ENCODE data around the gene GARRE1.
A peak's percentile ranks its signal among the peaks of the same experiment; 100 is the strongest.
"Not testable (repeated sequence)": the region's sequence is repeated elsewhere in the genome, so short reads cannot be mapped to it uniquely, and the experiment has no call there.

The GARRE1 gene

GRCh38 chr19:34257559-34257924, 3.2 kb downstream of the GARRE1 start:
- no peak for DNase-seq (ENCODE audit: low read depth in 2 of 2)

DNA sequence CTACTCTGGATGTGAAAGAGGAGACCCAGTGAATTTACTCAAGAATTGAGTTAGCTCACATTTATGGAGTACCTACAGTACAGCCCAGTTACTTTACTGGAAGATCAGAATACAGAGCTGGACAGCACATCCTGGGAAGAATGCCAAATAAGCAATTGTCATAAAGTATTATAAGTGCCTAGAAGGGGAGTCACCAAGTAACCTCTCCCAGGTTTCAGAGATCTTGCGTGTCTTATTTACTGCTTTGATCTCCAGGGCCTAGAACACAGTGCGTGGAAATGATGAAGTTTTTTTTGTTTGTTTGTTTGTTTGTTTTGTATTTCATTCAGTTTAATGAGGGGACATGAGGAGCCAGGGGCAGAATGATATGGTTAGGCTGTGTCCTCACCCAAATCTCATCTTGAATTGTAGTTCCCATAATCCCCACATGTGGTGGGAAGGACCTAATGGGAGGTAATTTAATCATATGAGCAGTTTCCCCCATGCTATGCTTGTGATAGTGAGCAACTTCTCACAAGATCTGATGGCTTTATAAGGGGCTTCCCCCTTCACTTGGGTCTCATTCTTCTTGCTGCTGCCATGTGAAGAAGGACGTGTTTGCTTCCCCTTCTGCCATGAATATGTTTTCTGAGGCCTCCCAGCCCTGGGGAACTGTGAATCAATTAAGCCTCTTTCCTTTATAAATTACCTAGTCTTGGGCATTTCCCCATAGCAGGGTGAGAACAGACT, 5.2 kb downstream of the GARRE1 start:
- DNase-seq (ENCODE audit: low read depth in 2 of 2) = no peak

- no peak for DNase-seq (ENCODE audit: low read depth in 2 of 2)
Measured at GRCh38 chr19:34260771-34261173, 6.4 kb downstream of the GARRE1 start.

DNA sequence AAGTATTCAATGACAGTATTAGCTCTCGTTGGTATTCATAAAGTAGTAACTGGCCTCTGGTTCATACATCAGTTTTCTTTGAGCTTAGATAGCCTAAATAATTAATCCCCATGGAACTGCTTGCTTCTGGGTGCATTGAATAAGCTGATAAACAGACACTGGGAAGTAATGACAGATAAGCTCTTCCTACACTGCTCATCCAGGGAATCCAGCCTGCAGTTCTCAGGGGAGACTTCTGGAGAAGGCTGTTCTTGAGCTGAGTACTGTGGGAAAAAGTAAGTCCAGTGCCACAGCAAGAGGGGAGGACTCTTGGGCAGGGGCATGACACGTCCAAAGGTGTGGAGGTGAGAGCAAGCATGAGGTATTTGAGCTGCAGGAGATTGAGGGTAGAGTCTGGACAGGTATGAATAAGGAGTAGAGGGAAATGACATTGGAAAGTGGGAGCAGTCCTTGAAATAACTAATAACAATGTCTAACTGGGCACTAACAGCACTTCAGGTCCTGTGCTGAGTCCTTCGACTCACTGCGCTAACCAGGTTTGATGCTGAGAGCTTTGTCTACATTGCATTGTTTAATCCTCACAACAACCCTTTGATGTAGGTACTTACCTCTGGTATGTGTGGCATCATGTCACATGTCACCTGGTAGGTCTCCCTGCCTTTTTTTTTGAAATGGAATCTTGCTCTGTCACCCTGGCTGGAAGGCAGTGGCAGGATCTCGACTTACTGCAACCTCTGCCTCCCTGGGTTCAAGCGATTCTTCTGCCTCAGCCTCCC, 7.2 kb downstream of the GARRE1 start:
- DNase-seq (ENCODE audit: low read depth in 2 of 2) = no peak

DNA sequence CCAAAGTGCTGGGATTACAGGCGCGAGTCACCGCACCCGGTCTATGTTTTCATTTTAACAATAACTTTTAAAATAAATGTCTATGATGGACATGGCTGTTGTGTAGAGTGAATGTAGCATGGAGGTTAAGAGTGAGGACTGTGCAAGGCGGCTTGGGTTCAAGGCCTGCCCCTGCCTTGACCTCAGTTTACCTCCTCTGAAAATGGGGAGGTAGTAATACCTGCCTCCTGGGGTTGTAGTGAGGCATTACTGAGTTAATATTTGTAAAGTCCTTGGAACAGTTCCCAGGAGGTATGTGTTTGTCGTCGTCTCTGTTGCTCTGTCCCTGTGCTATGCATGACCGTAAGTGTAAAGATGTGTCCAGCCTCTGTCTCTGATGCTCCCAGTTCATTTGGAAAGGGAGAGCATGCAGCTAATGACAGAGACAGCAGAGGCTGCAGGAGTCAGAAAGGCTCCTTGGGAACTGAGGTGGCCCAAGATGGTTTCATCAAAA, 9.4 kb downstream of the GARRE1 start:
- no peak for DNase-seq (ENCODE audit: low read depth in 2 of 2)

DNA sequence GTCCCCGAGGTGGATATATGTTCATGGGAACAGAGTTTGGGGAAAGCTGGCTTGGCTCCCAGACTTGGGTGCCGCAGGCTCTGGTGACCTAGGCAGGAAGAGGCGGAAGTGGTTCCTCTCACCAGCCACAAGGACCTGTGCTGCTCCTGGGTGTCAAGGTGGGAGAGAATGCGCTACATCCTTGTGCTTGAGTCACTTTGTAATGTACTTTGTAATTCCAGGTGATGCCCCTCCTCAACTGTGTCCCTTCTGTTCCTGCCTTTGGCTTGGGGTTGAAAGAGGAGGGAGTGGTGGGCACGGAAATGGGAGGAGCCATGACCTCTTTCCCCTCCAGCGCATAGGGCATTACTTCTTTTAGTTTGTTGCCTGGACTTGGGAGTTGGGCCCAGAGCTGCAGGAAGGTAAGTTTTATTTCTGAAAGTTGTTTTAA, 10.9 kb downstream of the GARRE1 start:
- no peak for DNase-seq (ENCODE audit: low read depth in 2 of 2)

GRCh38 chr19:34269081-34269480, 14.7 kb downstream of the GARRE1 start:
- no peak for DNase-seq (ENCODE audit: low read depth in 2 of 2)

DNA sequence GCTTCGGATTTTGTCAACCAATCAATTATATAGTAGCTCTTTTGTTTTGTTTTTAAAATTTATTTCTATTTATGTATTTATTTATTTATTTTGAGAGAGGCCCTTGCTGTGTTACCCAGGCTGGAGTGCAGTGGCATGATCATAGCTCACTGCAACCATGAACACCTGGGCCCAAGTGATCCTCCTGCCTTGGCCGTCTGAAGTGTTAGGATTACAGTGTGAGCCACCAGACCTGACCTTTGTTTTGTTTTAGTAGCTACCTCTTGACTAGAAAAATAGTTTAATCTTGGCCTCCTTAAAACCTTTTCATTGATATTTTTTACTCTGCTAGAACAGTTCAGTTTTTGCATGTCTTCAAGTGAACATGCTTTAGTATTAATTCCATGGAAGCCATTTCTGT, 15.1 kb downstream of the GARRE1 start:
- DNase-seq (ENCODE audit: low read depth in 2 of 2) = no peak

GRCh38 chr19:34269968-34270621, 15.7 kb downstream of the GARRE1 start:
- DNase-seq (ENCODE audit: low read depth in 2 of 2) = peak; percentile 33 to 61

GRCh38 chr19:34273121-34273520, 18.8 kb downstream of the GARRE1 start:
- no peak for DNase-seq (ENCODE audit: low read depth in 2 of 2)

GRCh38 chr19:34274284-34274826, 20.0 kb downstream of the GARRE1 start:
- no peak for DNase-seq (ENCODE audit: low read depth in 2 of 2)

GRCh38 chr19:34274827-34275625, 20.7 kb downstream of the GARRE1 start:
- no peak for DNase-seq (ENCODE audit: low read depth in 2 of 2)

GRCh38 chr19:34275705-34276104, 21.4 kb downstream of the GARRE1 start:
- no peak for DNase-seq (ENCODE audit: low read depth in 2 of 2)

DNA sequence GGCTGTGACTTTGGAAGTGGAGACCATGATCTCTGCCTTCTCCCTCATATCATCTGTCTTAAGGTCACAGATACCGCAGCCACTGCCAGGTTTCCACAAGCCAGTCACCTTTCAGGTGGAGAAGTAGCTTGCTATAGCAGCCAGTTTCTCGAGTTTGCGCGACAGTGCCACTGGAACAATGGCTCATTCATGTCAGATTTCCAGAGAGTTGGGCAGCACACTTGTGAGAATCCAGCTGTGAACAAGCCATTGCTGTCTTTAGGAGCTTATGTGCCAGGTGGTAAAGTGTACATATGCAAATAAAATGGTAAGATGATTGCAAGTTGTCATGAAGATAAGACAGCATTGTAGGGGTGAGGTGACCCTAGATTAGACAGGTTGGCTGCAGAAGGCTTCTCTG, 22.3 kb downstream of the GARRE1 start:
- no peak for DNase-seq (ENCODE audit: low read depth in 2 of 2)

DNA sequence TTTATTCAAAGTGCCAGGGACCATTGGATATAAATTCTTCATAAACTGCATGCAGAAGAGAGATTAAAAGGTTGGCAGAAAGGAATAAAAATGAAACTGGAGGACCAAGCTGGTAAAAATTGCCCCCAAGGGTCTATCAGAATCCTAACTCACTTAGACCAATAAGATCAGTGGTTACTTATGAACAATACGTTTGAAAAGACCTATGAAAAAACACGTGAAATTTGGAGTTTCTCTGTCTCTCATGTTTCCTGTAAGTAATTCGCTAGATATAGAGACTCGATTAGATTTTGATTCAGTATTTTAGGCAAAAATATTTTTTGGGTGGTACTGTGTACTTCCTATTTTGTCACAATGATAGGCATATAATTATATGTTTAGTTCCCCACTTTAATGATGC, 22.9 kb downstream of the GARRE1 start:
- no peak for DNase-seq (ENCODE audit: low read depth in 2 of 2)

GRCh38 chr19:34278783-34279182, 24.4 kb downstream of the GARRE1 start:
- DNase-seq (ENCODE audit: low read depth in 2 of 2) = no peak

GRCh38 chr19:34281444-34281843, 27.1 kb downstream of the GARRE1 start:
- DNase-seq (ENCODE audit: low read depth in 2 of 2) = not testable (repeated sequence)

GRCh38 chr19:34282611-34283519, 28.5 kb downstream of the GARRE1 start:
- DNase-seq (ENCODE audit: low read depth in 2 of 2) = no peak

GRCh38 chr19:34284505-34284904, 30.2 kb downstream of the GARRE1 start:
- no peak for DNase-seq (ENCODE audit: low read depth in 2 of 2)

GRCh38 chr19:34287662-34288140, 33.3 kb downstream of the GARRE1 start:
- no peak for DNase-seq (ENCODE audit: low read depth in 2 of 2)
